Colonic mucosa (tissue), 4 donors: ENCODE results near the gene DNASE2B. TPM values are rescaled to one million over a fixed set of nuclear protein-coding genes. Genes with fewer than 3 reads are reported as not detected.

ENCODE experiments used
- DNase-seq: peaks from one replicate; pipeline ENCODE4 v3.0.0-alpha.2; 2020
- H3K27ac ChIP-seq: fragments of 200-600 bp; one replicate; pipeline ENCODE4 v1.8.0; 2021
- H3K27me3 ChIP-seq: fragments of 200-600 bp; one replicate; pipeline ENCODE4 v1.8.0; 2021
- H3K36me3 ChIP-seq: fragments of 200-600 bp; one replicate; pipeline ENCODE4 v1.8.0; 2021
- H3K4me1 ChIP-seq: fragments of 200-600 bp; one replicate; pipeline ENCODE4 v1.8.0; 2021; ENCODE audit warnings: mild to moderate bottlenecking
- H3K4me3 ChIP-seq: fragments of 200-600 bp; one replicate; pipeline ENCODE4 v1.8.0; 2021
- H3K9ac ChIP-seq, 2 donors: one replicate each; pipeline ENCODE4 v1.7.0; 2013; ENCODE audit warnings: control low read depth in 2 of 2, low read depth in 2 of 2, low read length in 2 of 2
- H3K9me3 ChIP-seq: fragments of 200-600 bp; one replicate; pipeline ENCODE4 v1.8.0; 2021
- CTCF ChIP-seq: fragments of 200-600 bp; IDR thresholded peaks from one replicate; pipeline ENCODE4 v1.8.0; 2022; ENCODE audit warnings: antibody characterized with exemption, mild to moderate bottlenecking
- intact Hi-C: fragments of 100-400 bp; cut with DNase I; formaldehyde crosslinking; loops from one replicate; pipeline ENCODE4 v1.14.1; 2022
- total RNA-seq, 2 donors: library from RNA; stranded (reverse); fragmentation: NEBNext Ultra II Directional in 1 of 2; extraction: Animal tissue kit (Norgen Biotek cat#: 25700) in 1 of 2; gene quantifications; one replicate each; pipeline ENCODE4 v1.2.1, GENCODE V29; 2021
- donor health status: healthy.
- donor health status: DM: no; HTN: no; CAD: no.
- donor health status: DM: no; HTN: no; CAD: no.

The DNASE2B gene
- total RNA-seq, 2 donors from 2014 or later = 0.82 to 1.2 TPM

GRCh38 chr1:84353695-84354094 lies 44.6 kb upstream of the DNASE2B start:
- no peak for TF ChIP-seq CTCF
- Histone ChIP-seq H3K27me3 (no peaks in the 10 kb centered on the region), H3K9me3 (no peaks in the 10 kb centered on the region), H3K36me3 (no peaks in the 10 kb centered on the region), H3K4me1 (peaks cover 8% of the 10 kb centered on the region), H3K4me3 (no peak overlapping the region), H3K27ac (no peak overlapping the region), H3K9ac (no peak overlapping the region)
- no peak for DNase-seq
- intact Hi-C loops = no loop called here

- Histone ChIP-seq H3K9ac (no peak overlapping the region), H3K4me1 (no peaks in the 10 kb centered on the region), H3K27me3 (no peaks in the 10 kb centered on the region), H3K27ac (no peak overlapping the region), H3K4me3 (no peak overlapping the region), H3K36me3 (no peaks in the 10 kb centered on the region), H3K9me3 (no peaks in the 10 kb centered on the region)
- TF ChIP-seq CTCF = no peak
- no peak for DNase-seq
- intact Hi-C loops = no loop called here
Observed at GRCh38 chr1:84355556-84355955, 42.7 kb upstream of the DNASE2B start.

- H3K27me3 ChIP-seq = no peaks in the 10 kb centered on the region
- no peak overlapping the region for H3K9ac ChIP-seq
- H3K9me3 ChIP-seq = no peaks in the 10 kb centered on the region
- H3K4me1 ChIP-seq = no peaks in the 10 kb centered on the region
- H3K27ac ChIP-seq = no peak overlapping the region
- TF ChIP-seq CTCF = no peak
- intact Hi-C loops = no loop called here
- no peak for DNase-seq
- H3K36me3 ChIP-seq = no peaks in the 10 kb centered on the region
- H3K4me3 ChIP-seq = no peak overlapping the region
Observed at GRCh38 chr1:84356881-84357280, 41.4 kb upstream of the DNASE2B start.

- intact Hi-C loops = no loop called here
- Histone ChIP-seq H3K27ac (no peak overlapping the region), H3K9ac (no peak overlapping the region), H3K4me3 (no peak overlapping the region), H3K4me1 (no peaks in the 10 kb centered on the region), H3K36me3 (no peaks in the 10 kb centered on the region), H3K27me3 (no peaks in the 10 kb centered on the region), H3K9me3 (no peaks in the 10 kb centered on the region)
- TF ChIP-seq CTCF = no peak
- DNase-seq = no peak
Observed at GRCh38 chr1:84358695-84359094, 39.6 kb upstream of the DNASE2B start.

GRCh38 chr1:84360316-84360715 lies 38.0 kb upstream of the DNASE2B start:
- Histone ChIP-seq H3K4me1 (no peaks in the 10 kb centered on the region), H3K27me3 (no peaks in the 10 kb centered on the region), H3K27ac (no peak overlapping the region), H3K9ac (no peak overlapping the region), H3K4me3 (no peak overlapping the region), H3K36me3 (no peaks in the 10 kb centered on the region), H3K9me3 (no peaks in the 10 kb centered on the region)
- no peak for TF ChIP-seq CTCF
- intact Hi-C loops = no loop called here
- DNase-seq = no peak

GRCh38 chr1:84361796-84362195 lies 36.5 kb upstream of the DNASE2B start:
- Histone ChIP-seq H3K27ac (no peak overlapping the region), H3K36me3 (no peaks in the 10 kb centered on the region), H3K9ac (no peak overlapping the region), H3K4me1 (peaks cover 5% of the 10 kb centered on the region), H3K27me3 (no peaks in the 10 kb centered on the region), H3K9me3 (no peaks in the 10 kb centered on the region), H3K4me3 (no peak overlapping the region)
- no peak for DNase-seq
- no peak for TF ChIP-seq CTCF
- intact Hi-C loops = no loop called here
